ENCODE results near the gene TMEM179B. TPM values are rescaled to one million over a fixed set of nuclear protein-coding genes. Genes with fewer than 3 reads are reported as not detected.
A peak's percentile ranks its signal among the peaks of the same experiment; 100 is the strongest.

Gene TMEM179B
- total and polyA plus RNA-seq, 9 of the 15 experiments (the other 6 are each of a cell fraction or from before 2014, with no cell fraction given) = 27.7 to 105 (median 37.0) TPM

DNA sequence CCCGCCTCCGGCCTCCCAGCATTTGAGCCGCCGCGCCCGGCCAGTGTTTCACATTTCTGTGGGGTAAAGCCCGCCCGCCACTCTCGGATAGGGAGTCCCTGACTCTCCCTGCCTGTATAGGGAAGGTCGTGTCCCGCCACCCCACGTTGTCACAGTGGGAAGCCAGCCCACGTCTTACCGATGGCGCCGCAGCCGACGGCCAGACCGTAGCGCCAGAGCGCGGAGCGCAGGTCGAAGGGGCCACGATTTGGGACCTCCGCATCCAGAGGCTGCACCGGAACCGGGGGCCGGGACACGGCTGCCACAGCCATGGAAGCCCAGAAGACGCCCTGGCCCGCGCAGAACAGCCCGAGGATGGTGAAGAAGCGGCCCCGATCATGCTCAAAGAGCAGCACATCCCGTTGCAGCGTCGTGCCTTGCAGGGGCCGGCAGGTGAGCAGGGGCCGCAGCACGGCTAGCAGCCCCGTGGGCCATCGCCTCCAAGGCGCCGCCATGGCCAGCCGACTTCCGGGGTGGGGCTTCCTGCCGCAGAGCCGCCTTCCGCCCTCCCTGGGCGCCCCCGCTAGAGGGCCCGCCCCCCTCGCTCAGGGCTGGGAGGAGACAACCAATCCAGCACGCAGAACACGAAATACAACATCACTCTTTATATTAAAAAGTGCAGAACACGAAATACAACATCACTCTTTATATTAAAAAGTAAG lies 4.4 kb downstream of the TMEM179B start, which contains the start of gene TMEM223 (continued):
- TF ChIP-seq, protein P1, sequence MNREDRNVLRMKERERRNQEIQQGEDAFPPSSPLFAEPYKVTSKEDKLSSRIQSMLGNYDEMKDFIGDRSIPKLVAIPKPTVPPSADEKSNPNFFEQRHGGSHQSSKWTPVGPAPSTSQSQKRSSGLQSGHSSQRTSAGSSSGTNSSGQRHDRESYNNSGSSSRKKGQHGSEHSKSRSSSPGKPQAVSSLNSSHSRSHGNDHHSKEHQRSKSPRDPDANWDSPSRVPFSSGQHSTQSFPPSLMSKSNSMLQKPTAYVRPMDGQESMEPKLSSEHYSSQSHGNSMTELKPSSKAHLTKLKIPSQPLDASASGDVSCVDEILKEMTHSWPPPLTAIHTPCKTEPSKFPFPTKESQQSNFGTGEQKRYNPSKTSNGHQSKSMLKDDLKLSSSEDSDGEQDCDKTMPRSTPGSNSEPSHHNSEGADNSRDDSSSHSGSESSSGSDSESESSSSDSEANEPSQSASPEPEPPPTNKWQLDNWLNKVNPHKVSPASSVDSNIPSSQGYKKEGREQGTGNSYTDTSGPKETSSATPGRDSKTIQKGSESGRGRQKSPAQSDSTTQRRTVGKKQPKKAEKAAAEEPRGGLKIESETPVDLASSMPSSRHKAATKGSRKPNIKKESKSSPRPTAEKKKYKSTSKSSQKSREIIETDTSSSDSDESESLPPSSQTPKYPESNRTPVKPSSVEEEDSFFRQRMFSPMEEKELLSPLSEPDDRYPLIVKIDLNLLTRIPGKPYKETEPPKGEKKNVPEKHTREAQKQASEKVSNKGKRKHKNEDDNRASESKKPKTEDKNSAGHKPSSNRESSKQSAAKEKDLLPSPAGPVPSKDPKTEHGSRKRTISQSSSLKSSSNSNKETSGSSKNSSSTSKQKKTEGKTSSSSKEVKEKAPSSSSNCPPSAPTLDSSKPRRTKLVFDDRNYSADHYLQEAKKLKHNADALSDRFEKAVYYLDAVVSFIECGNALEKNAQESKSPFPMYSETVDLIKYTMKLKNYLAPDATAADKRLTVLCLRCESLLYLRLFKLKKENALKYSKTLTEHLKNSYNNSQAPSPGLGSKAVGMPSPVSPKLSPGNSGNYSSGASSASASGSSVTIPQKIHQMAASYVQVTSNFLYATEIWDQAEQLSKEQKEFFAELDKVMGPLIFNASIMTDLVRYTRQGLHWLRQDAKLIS (CRISPR knock-in tag; IDR thresholded peaks at IDR 0.05) = peak; percentile 72; the same call in 1 of the 2 replicates
- TF ChIP-seq, protein P2, sequence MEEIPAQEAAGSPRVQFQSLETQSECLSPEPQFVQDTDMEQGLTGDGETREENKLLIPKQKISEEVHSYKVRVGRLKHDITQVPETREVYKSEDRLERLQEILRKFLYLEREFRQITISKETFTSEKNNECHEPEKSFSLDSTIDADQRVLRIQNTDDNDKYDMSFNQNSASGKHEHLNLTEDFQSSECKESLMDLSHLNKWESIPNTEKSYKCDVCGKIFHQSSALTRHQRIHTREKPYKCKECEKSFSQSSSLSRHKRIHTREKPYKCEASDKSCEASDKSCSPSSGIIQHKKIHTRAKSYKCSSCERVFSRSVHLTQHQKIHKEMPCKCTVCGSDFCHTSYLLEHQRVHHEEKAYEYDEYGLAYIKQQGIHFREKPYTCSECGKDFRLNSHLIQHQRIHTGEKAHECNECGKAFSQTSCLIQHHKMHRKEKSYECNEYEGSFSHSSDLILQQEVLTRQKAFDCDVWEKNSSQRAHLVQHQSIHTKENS (CRISPR knock-in tag; IDR thresholded peaks at IDR 0.05) = 0 out of 2 replicates have a peak, but pooled peaks have one; percentile 66
- 0 out of 2 replicates have a peak, but pooled peaks have one; percentile 5 for TF ChIP-seq CREM (IDR thresholded peaks at IDR 0.05; ENCODE audit: low read depth)
- TF ChIP-seq JUN (IDR thresholded peaks at IDR 0.05; ENCODE audit: borderline replicate concordance, low read depth, low read length) = no peak
- TF ChIP-seq JUN (CRISPR knock-in tag; IDR thresholded peaks at IDR 0.05; ENCODE audit: borderline replicate concordance) = peak; percentile 76; the same call in 1 of the 2 replicates
- TF ChIP-seq, protein P3, sequence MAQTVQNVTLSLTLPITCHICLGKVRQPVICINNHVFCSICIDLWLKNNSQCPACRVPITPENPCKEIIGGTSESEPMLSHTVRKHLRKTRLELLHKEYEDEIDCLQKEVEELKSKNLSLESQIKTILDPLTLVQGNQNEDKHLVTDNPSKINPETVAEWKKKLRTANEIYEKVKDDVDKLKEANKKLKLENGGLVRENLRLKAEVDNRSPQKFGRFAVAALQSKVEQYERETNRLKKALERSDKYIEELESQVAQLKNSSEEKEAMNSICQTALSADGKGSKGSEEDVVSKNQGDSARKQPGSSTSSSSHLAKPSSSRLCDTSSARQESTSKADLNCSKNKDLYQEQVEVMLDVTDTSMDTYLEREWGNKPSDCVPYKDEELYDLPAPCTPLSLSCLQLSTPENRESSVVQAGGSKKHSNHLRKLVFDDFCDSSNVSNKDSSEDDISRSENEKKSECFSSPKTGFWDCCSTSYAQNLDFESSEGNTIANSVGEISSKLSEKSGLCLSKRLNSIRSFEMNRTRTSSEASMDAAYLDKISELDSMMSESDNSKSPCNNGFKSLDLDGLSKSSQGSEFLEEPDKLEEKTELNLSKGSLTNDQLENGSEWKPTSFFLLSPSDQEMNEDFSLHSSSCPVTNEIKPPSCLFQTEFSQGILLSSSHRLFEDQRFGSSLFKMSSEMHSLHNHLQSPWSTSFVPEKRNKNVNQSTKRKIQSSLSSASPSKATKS (CRISPR knock-in tag; IDR thresholded peaks at IDR 0.05) = peak; percentile 69; the same call in 1 of the 2 replicates
- TF ChIP-seq IFI16 (CRISPR knock-in tag; IDR thresholded peaks at IDR 0.05) = no peak
- TF ChIP-seq TCF3 (CRISPR knock-in tag; IDR thresholded peaks at IDR 0.05) = peak; percentile 27; the same call in 1 of the 2 replicates
- peak; percentile 52; the same call in 1 of the 2 replicates for TF ChIP-seq ILF3 (IDR thresholded peaks at IDR 0.05; ENCODE audit: borderline replicate concordance)
- no peak for TF ChIP-seq CCAR2 (IDR thresholded peaks at IDR 0.05; ENCODE audit: low read depth, low read length)
- TF ChIP-seq, protein P4, sequence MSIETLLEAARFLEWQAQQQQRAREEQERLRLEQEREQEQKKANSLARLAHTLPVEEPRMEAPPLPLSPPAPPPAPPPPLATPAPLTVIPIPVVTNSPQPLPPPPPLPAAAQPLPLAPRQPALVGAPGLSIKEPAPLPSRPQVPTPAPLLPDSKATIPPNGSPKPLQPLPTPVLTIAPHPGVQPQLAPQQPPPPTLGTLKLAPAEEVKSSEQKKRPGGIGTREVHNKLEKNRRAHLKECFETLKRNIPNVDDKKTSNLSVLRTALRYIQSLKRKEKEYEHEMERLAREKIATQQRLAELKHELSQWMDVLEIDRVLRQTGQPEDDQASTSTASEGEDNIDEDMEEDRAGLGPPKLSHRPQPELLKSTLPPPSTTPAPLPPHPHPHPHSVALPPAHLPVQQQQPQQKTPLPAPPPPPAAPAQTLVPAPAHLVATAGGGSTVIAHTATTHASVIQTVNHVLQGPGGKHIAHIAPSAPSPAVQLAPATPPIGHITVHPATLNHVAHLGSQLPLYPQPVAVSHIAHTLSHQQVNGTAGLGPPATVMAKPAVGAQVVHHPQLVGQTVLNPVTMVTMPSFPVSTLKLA (conservative IDR thresholded peaks at IDR 0.05) = peak; percentile 69 to 81
- TF ChIP-seq CBX1 (IDR thresholded peaks at IDR 0.05; ENCODE audit: low read depth) = peak; percentile 79; the same call in 1 of the 2 replicates
- peak; percentile 38 for TF ChIP-seq NCOR1 (IDR thresholded peaks at IDR 0.05)
- TF ChIP-seq ZNF311 (CRISPR knock-in tag; IDR thresholded peaks at IDR 0.05) = no peak
- TF ChIP-seq CHD1 (IDR thresholded peaks at IDR 0.05; ENCODE audit: low read length) = peak; percentile 56
- TF ChIP-seq, protein P5, sequence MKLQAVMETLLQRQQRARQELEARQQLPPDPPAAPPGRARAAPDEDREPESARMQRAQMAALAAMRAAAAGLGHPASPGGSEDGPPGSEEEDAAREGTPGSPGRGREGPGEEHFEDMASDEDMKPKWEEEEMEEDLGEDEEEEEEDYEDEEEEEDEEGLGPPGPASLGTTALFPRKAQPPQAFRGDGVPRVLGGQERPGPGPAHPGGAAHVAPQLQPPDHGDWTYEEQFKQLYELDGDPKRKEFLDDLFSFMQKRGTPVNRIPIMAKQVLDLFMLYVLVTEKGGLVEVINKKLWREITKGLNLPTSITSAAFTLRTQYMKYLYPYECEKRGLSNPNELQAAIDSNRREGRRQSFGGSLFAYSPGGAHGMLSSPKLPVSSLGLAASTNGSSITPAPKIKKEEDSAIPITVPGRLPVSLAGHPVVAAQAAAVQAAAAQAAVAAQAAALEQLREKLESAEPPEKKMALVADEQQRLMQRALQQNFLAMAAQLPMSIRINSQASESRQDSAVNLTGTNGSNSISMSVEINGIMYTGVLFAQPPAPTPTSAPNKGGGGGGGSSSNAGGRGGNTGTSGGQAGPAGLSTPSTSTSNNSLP (IDR thresholded peaks at IDR 0.05; ENCODE audit: borderline replicate concordance, low read depth, low read length) = 0 out of 2 replicates have a peak, but pooled peaks have one; percentile 11
